ENCODE data around the gene EMC9. TPM values are rescaled to one million over a fixed set of nuclear protein-coding genes. Genes with fewer than 3 reads are reported as not detected.

EMC9 gene
- polyA plus RNA-seq, 2 of the 4 experiments (the other 2 are of a cell fraction): 21.5 to 48.5 TPM

- H3K9me3 ChIP-seq: no peaks in the 10 kb centered on the region
- H3K4me2 ChIP-seq: no peak overlapping the region
- POLR2A ChIA-PET: no interaction called here
- CTCF ChIA-PET: interaction anchor here (1.3 to 5.6 kb wide), 8 partner anchors 8 to 59 kb away, joined by 3 to 44 read pairs (median 9); partner anchors contain the start of genes IRF9 and PSME1
- H3K4me1 ChIP-seq: peaks cover 11% of the 10 kb centered on the region; the same call in 1 of the 3 replicates
- ATAC-seq (no peak), DNase-seq (ENCODE audit: low read depth in 1 of 2, low spot score in 1 of 2) (no peak), FAIRE-seq (no peak)
- no peak overlapping the region for H3K27ac ChIP-seq
- WGBS (ENCODE audit: missing lambda C conversion rate): 94% methylated on average over 5 of the region's 6 CpGs
- no peak for TF ChIP-seq MAZ (IDR thresholded peaks at IDR 0.05; ENCODE audit: borderline replicate concordance, low read depth, low read length)
- TF ChIP-seq BHLHE40 (IDR thresholded peaks at IDR 0.05; ENCODE audit: low read depth, low read length): no peak
- no peak for TF ChIP-seq BCL3 (IDR thresholded peaks at IDR 0.05)
- no peak for TF ChIP-seq CHD4 (IDR thresholded peaks at IDR 0.05; ENCODE audit: borderline replicate concordance)
- TF ChIP-seq RNF2 (IDR thresholded peaks at IDR 0.05; ENCODE audit: borderline replicate concordance, low read depth): no peak
- H3K4me3 ChIP-seq: no peak overlapping the region
Measured at GRCh38 chr14:24117179-24117578, 24.2 kb downstream of the EMC9 start.

GRCh38 chr14:24116128-24116814 lies 25.1 kb downstream of the EMC9 start:
- WGBS (ENCODE audit: missing lambda C conversion rate): 81% methylated on average over 6 of the region's 6 CpGs
- ChIA-PET POLR2A (interaction anchor here (2.9 kb wide), 1 partner anchor 20 kb away, joined by 48 read pairs; the partner anchor contains the start of gene PSME1), CTCF (interaction anchor here (1.3 to 5.6 kb wide), 8 partner anchors 7 to 121 kb away, joined by 3 to 44 read pairs (median 9); partner anchors contain the start of genes IRF9 and PSME1)
- ATAC-seq: no peak
- H3K27ac ChIP-seq: no peak overlapping the region
- H3K4me1 ChIP-seq: peaks cover 11% of the 10 kb centered on the region; the same call in 1 of the 3 replicates
- H3K9me3 ChIP-seq: no peaks in the 10 kb centered on the region
- peak overlapping the region; percentile 89 for H3K4me2 ChIP-seq
- no peak for DNase-seq (ENCODE audit: low read depth in 1 of 2, low spot score in 1 of 2)
- FAIRE-seq: no peak
- no peak overlapping the region for H3K4me3 ChIP-seq
- TF ChIP-seq SMC3 (IDR thresholded peaks at IDR 0.05): no peak
- TF ChIP-seq HES2 (IDR thresholded peaks at IDR 0.05): no peak
- no peak for TF ChIP-seq NFE2L2 (conservative IDR thresholded peaks at IDR 0.05; ENCODE audit: low read length)
- TF ChIP-seq EHF (CRISPR knock-in tag; IDR thresholded peaks at IDR 0.05): no peak
- TF ChIP-seq FOSL2 (IDR thresholded peaks at IDR 0.05): no peak
- TF ChIP-seq FOSL2 (CRISPR knock-in tag; IDR thresholded peaks at IDR 0.05): no peak
- no peak for TF ChIP-seq MAFK (IDR thresholded peaks at IDR 0.05; ENCODE audit: partially characterized antibody)
- no peak for TF ChIP-seq CEBPB (IDR thresholded peaks at IDR 0.05)
- no peak for TF ChIP-seq HOXB5 (CRISPR knock-in tag; IDR thresholded peaks at IDR 0.05)
- TF ChIP-seq ZFP36 (IDR thresholded peaks at IDR 0.05; ENCODE audit: borderline replicate concordance, partially characterized antibody): no peak
- TF ChIP-seq RAD21 (conservative IDR thresholded peaks at IDR 0.05 in 1 of 2, IDR thresholded peaks at IDR 0.05 in 1 of 2): no peak
- TF ChIP-seq PBX3 (IDR thresholded peaks at IDR 0.05): no peak
- no peak for TF ChIP-seq BHLHE40 (IDR thresholded peaks at IDR 0.05; ENCODE audit: low read depth, low read length)
- TF ChIP-seq RCOR1 (IDR thresholded peaks at IDR 0.05; ENCODE audit: low read depth, low read length): no peak
- no peak for TF ChIP-seq RARB (CRISPR knock-in tag; IDR thresholded peaks at IDR 0.05)
- no peak for TF ChIP-seq HDAC2 (IDR thresholded peaks at IDR 0.05)
- TF ChIP-seq FOSB (CRISPR knock-in tag; IDR thresholded peaks at IDR 0.05): no peak

Data from A549 (cell line).